Nephron progenitor cell (in vitro differentiated cells): ENCODE results near the gene ZNF646.
A peak's percentile ranks its signal among the peaks of the same experiment; 100 is the strongest.

Experiments used
- DNase-seq: peaks from one replicate; pipeline ENCODE4 v3.0.0; 2021
- H3K27ac Mint-ChIP-seq: 2 replicates; pipeline ENCODE4 v1.8.0; 2021; ENCODE audit warnings: mild to moderate bottlenecking, moderate library complexity, mixed read lengths
- H3K27me3 Mint-ChIP-seq: 2 replicates; pipeline ENCODE4 v1.8.0; 2021; ENCODE audit warnings: mild to moderate bottlenecking, low read depth, mixed read lengths; ENCODE audit not compliant: poor library complexity
- H3K36me3 Mint-ChIP-seq: 2 replicates; pipeline ENCODE4 v1.8.0; 2021; ENCODE audit warnings: low read depth, mixed read lengths
- H3K4me1 Mint-ChIP-seq: 2 replicates; pipeline ENCODE4 v1.8.0; 2021; ENCODE audit warnings: mixed read lengths
- H3K4me3 Mint-ChIP-seq: 2 replicates; pipeline ENCODE4 v1.8.0; 2021; ENCODE audit warnings: mild to moderate bottlenecking, moderate library complexity, mixed read lengths
- H3K9me3 Mint-ChIP-seq: 2 replicates; pipeline ENCODE4 v1.8.0; 2021; ENCODE audit warnings: mild to moderate bottlenecking, moderate library complexity, mixed read lengths
- CTCF ChIP-seq: fragments of 200-600 bp; sonication (generic); IDR thresholded peaks from 2 replicates; pipeline ENCODE4 v1.5.0; 2021; ENCODE audit warnings: antibody characterized with exemption

Gene ZNF646

GRCh38 chr16:31087481-31087880 lies 13.3 kb downstream of the ZNF646 start:
- Mint-ChIP-seq H3K9me3 (no peaks in the 10 kb centered on the region), H3K4me1 (peaks cover 3% of the 10 kb centered on the region), H3K36me3 (peaks cover 15% of the 10 kb centered on the region), H3K27ac (peak overlapping the region; percentile 82), H3K4me3 (no peak overlapping the region), H3K27me3 (peaks cover 3% of the 10 kb centered on the region)
- no peak for DNase-seq
- no peak for TF ChIP-seq CTCF

GRCh38 chr16:31087971-31088370 lies 13.7 kb downstream of the ZNF646 start:
- peaks cover 3% of the 10 kb centered on the region for H3K27me3 Mint-ChIP-seq
- TF ChIP-seq CTCF, result no peak
- DNase-seq, result no peak
- H3K27ac Mint-ChIP-seq, result no peak overlapping the region
- H3K36me3 Mint-ChIP-seq, result peaks cover 14% of the 10 kb centered on the region
- no peaks in the 10 kb centered on the region for H3K9me3 Mint-ChIP-seq
- no peak overlapping the region for H3K4me3 Mint-ChIP-seq
- H3K4me1 Mint-ChIP-seq, result peaks cover 7% of the 10 kb centered on the region

- H3K9me3 Mint-ChIP-seq, result no peaks in the 10 kb centered on the region
- peaks cover 3% of the 10 kb centered on the region for H3K27me3 Mint-ChIP-seq
- peaks cover 14% of the 10 kb centered on the region for H3K36me3 Mint-ChIP-seq
- DNase-seq, result no peak
- peaks cover 12% of the 10 kb centered on the region for H3K4me1 Mint-ChIP-seq
- H3K27ac Mint-ChIP-seq, result no peak within 1 kb of the TSS
- TF ChIP-seq CTCF, result no peak
- no peak within 1 kb of the TSS for H3K4me3 Mint-ChIP-seq
Measured at GRCh38 chr16:31088459-31089183, 14.4 kb downstream of the ZNF646 start, which contains the start of gene PRSS53. TSS of gene PRSS53 (minus strand) at chr16:31088943. CDS start at chr16:31088809, 134 bp downstream.

GRCh38 chr16:31089199-31089598 lies 15.0 kb downstream of the ZNF646 start:
- DNase-seq, result no peak
- TF ChIP-seq CTCF, result no peak
- Mint-ChIP-seq H3K27ac (no peak overlapping the region), H3K9me3 (no peaks in the 10 kb centered on the region), H3K4me1 (peaks cover 18% of the 10 kb centered on the region), H3K27me3 (peaks cover 7% of the 10 kb centered on the region), H3K36me3 (peaks cover 14% of the 10 kb centered on the region), H3K4me3 (no peak overlapping the region)

- Mint-ChIP-seq H3K27me3 (peaks cover 6% of the 10 kb centered on the region), H3K27ac (no peak overlapping the region), H3K9me3 (peaks cover 3% of the 10 kb centered on the region), H3K4me1 (peaks cover 21% of the 10 kb centered on the region), H3K36me3 (peaks cover 10% of the 10 kb centered on the region), H3K4me3 (no peak overlapping the region)
- no peak for DNase-seq
- TF ChIP-seq CTCF, result no peak
Measured at GRCh38 chr16:31090540-31090939, 16.3 kb downstream of the ZNF646 start.

GRCh38 chr16:31092330-31092729 lies 18.1 kb downstream of the ZNF646 start:
- no peak for TF ChIP-seq CTCF
- peaks cover 24% of the 10 kb centered on the region for H3K4me1 Mint-ChIP-seq
- peaks cover 10% of the 10 kb centered on the region for H3K9me3 Mint-ChIP-seq
- H3K4me3 Mint-ChIP-seq, result peak overlapping the region; percentile 99
- peaks cover 9% of the 10 kb centered on the region for H3K36me3 Mint-ChIP-seq
- H3K27ac Mint-ChIP-seq, result no peak overlapping the region
- H3K27me3 Mint-ChIP-seq, result peaks cover 4% of the 10 kb centered on the region
- DNase-seq, result no peak
